Measurements from ENCODE around the gene UBAC2. TPM values are rescaled to one million over a fixed set of nuclear protein-coding genes. Genes with fewer than 3 reads are reported as not detected.
"Not testable (repeated sequence)": the region's sequence is repeated elsewhere in the genome, so short reads cannot be mapped to it uniquely, and the experiment has no call there.

The UBAC2 gene
- total RNA-seq, 4 donors from 2014 or later = 56.8 to 88.5 (median 77.7) TPM

DNA sequence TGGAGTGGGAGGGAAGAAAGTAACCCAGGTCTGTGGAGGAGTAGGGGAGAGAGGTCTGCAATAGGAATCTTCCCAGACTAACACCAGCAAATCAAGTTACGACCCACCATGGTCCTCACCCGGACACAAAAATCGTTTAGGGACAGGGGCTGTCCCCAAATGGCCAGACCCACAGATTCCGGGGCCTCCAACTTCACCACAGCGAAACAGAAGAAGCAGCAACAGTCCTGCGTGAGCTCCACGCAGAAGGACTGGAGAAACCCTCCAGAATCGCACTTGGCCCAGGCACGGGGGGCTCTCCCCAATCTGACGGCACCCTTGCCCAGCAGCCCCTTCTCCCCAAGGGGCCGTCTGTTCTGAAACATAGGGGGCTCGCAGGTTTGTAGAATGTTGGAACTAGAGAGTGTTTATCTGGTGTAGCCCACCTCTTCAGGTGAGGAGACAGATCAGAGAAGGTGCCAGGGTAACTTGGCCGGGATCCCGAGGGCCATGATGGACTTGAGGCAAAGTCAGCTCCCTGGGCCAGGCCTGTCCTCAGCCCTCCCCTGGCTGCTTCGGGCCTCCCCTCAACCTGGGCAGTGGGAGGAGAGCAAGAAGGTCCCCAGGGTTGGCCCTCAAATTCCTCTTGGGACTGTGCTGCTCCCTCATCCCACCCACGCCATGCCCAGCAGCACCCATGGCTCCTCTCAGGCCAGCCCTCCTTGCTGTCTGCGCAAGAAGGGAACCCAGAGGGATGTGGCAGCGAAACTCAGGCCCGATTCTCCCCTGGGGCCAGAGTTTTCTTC is 189.1 kb downstream of the UBAC2 start:
- H3K36me3 ChIP-seq = peaks cover 3 to 5% of the 10 kb centered on the region in 2 donors
- 93 to 96% methylated on average over 18 to 19 of the region's 19 CpGs for WGBS, 2 donors

DNA sequence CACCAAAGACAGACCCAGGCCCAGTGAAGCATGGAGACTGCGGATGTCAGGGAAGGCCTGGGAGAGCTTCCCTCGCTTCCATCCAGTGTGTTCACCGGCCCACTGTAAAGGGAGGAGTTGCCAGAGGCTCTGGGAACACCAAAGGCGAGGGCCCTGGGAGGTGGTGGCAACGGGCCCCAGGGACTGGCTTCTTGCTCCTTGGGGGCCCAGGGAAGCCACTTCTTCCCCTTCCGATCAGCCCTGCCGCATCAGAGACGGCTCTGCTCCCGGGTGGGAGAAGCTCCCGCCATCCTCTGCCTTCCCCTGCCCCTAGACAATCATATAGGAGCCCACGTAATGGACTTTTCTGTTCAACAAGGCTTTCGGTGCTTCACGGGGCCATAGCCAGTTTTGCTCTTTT is 189.9 kb downstream of the UBAC2 start:
- DNase-seq = no peak
- intact Hi-C loops (cut with DNase I) = no loop called here
- TF ChIP-seq POLR2A (IDR thresholded peaks at IDR 0.05) = no peak
- TF ChIP-seq, protein P1, sequence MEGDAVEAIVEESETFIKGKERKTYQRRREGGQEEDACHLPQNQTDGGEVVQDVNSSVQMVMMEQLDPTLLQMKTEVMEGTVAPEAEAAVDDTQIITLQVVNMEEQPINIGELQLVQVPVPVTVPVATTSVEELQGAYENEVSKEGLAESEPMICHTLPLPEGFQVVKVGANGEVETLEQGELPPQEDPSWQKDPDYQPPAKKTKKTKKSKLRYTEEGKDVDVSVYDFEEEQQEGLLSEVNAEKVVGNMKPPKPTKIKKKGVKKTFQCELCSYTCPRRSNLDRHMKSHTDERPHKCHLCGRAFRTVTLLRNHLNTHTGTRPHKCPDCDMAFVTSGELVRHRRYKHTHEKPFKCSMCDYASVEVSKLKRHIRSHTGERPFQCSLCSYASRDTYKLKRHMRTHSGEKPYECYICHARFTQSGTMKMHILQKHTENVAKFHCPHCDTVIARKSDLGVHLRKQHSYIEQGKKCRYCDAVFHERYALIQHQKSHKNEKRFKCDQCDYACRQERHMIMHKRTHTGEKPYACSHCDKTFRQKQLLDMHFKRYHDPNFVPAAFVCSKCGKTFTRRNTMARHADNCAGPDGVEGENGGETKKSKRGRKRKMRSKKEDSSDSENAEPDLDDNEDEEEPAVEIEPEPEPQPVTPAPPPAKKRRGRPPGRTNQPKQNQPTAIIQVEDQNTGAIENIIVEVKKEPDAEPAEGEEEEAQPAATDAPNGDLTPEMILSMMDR (IDR thresholded peaks at IDR 0.05) = no peak
- Histone ChIP-seq H3K9me3 (no peaks in the 10 kb centered on the region), H3K36me3 (peaks cover 0 to 5% of the 10 kb centered on the region in 2 donors), H3K4me1 (no peaks in the 10 kb centered on the region), H3K4me3 (replicated peaks in 1 of 3) (no peak overlapping the region), H3K27ac (no peak overlapping the region), H3K27me3 (no peaks in the 10 kb centered on the region)
- 85 to 90% methylated on average over 12 to 13 of the region's 13 CpGs for WGBS, 2 donors

More for the DNA sequence above, 189.1 kb downstream of the UBAC2 start:
- no peaks in the 10 kb centered on the region for H3K27me3 ChIP-seq
- DNase-seq = no peak
- intact Hi-C loops (cut with DNase I) = no loop called here
- TF ChIP-seq, protein P1 (IDR thresholded peaks at IDR 0.05) = no peak
- no peak for TF ChIP-seq POLR2A (IDR thresholded peaks at IDR 0.05)
- H3K4me1 ChIP-seq = no peaks in the 10 kb centered on the region
- no peaks in the 10 kb centered on the region for H3K9me3 ChIP-seq
- H3K27ac ChIP-seq = no peak overlapping the region
- no peak overlapping the region for H3K4me3 ChIP-seq (replicated peaks in 1 of 3)

DNA sequence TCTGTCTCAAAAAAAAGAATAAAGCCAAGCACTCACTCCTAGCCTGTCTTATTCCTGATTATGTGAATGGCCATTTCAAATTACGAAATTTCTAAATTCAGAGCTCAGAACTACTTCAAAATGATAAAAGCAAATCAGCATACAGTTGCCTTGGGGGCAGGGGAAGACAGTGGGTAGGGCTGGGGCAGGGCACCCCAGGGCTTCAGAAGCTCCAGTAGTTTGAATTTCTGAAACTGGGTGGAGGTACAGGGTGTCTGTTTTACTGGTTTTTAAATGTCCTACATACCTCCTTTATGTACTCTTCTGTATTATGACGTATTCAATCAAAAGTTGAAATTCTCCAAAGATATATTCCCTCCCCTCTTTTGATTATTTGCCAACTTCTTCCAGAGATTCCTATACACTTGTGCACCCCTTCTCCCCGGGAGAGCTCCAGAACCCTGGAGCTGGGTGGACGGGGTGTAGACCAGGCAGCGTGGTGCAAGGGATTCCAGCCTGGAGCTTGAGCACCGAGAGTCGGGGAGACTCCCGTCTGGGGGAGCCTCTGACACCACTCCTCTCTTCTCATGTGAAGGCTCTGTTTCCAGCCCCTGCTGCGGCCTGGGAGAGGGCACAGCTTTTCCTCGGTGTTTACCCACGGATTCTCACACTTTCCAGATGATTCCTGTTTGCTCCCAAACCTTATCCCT is 191.3 kb downstream of the UBAC2 start:
- 78 to 83% methylated on average over 11 of the region's 11 CpGs for WGBS, 2 donors
- H3K27ac ChIP-seq = no peak overlapping the region
- TF ChIP-seq, protein P1 (IDR thresholded peaks at IDR 0.05) = no peak
- TF ChIP-seq POLR2A (IDR thresholded peaks at IDR 0.05) = no peak
- H3K4me3 ChIP-seq (replicated peaks in 1 of 3) = no peak overlapping the region
- DNase-seq = no peak
- H3K4me1 ChIP-seq = no peaks in the 10 kb centered on the region
- H3K9me3 ChIP-seq = no peaks in the 10 kb centered on the region
- intact Hi-C loops (cut with DNase I) = no loop called here
- H3K36me3 ChIP-seq = no peaks in the 10 kb centered on the region
- no peaks in the 10 kb centered on the region for H3K27me3 ChIP-seq

DNA sequence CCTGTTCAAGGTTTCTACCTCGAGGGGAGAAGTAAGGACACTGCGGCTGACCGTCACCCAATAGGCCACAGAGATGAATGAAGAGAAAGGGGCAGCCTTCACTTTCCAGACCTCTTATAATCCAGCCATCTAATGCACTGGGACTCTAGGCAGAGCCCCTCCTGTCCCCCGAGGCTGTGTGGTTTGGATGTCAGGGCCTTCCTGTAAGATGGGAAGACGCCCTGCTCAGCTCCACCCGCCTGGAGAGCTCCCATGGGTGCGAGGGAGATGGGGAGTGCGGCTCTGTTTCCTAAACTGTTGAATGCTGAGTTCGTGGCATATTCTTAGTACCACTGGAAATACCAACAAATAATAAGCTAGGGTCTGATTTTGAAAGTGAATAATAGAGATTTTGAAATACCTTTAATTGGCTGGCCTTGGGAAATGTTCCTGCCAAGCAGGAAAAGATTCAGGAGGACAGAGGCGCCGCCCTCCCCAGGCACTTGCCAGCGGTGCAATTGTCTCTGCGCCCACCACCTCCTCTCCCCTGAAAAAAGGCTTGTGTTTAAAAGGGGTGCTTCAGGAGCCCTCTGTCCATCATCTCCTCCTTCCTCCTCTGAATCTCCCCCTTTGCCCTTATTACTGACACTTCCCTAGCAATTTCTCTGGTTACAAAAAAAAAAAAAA is 191.9 kb downstream of the UBAC2 start:
- no peaks in the 10 kb centered on the region for H3K36me3 ChIP-seq
- DNase-seq = no peak
- WGBS, 2 donors = 81 to 84% methylated on average over 13 of the region's 13 CpGs
- intact Hi-C loops (cut with DNase I) = no loop called here
- TF ChIP-seq, protein P1 (IDR thresholded peaks at IDR 0.05) = no peak
- no peak for TF ChIP-seq POLR2A (IDR thresholded peaks at IDR 0.05)
- no peak overlapping the region for H3K4me3 ChIP-seq (replicated peaks in 1 of 3)
- no peaks in the 10 kb centered on the region for H3K9me3 ChIP-seq
- H3K27me3 ChIP-seq = no peaks in the 10 kb centered on the region
- H3K27ac ChIP-seq = no peak overlapping the region
- no peaks in the 10 kb centered on the region for H3K4me1 ChIP-seq

DNA sequence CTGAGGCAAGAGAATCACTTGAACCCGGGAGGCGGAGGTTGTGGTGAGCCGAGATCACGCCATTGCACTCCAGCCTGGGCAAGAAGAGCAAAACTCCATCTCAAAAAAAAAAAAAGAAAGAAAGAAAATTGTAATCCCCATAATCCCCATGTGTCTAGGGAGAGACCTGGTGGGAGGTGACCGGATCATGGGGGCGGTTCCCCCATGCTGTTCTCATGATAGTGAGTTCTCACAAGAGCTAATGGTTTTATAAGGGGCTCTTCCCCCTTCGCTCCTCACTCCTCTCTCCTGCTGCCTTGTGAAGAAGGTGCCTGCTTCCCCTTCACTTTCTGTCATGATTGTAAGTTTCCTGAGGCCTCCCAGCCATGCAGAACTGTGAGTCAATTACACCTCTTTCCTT is 192.7 kb downstream of the UBAC2 start:
- WGBS, 2 donors = 95 to 97% methylated on average over 7 of the region's 7 CpGs
- intact Hi-C loops (cut with DNase I) = not testable (repeated sequence)

More for the DNA sequence above, 192.7 kb downstream of the UBAC2 start:
- not testable (repeated sequence) for DNase-seq; H3K27ac ChIP-seq; H3K9me3 ChIP-seq; H3K27me3 ChIP-seq; H3K4me3 ChIP-seq (replicated peaks in 1 of 3); H3K4me1 ChIP-seq; H3K36me3 ChIP-seq
